ENCODE data around the gene MAPK10. TPM values are rescaled to one million over a fixed set of nuclear protein-coding genes. Genes with fewer than 3 reads are reported as not detected.
"Not testable (repeated sequence)": the region's sequence is repeated elsewhere in the genome, so short reads cannot be mapped to it uniquely, and the experiment has no call there.

Gene MAPK10
- total RNA-seq, 1 donor from 2014 or later, result 8.9 TPM

- Histone ChIP-seq H3K36me3 (ENCODE audit: control insufficient read depth in 3 of 3, insufficient read depth in 3 of 3, low read length in 3 of 3) (no peaks in the 10 kb centered on the region), H3K4me3 (ENCODE audit: low read length in 3 of 3) (no peak overlapping the region), H3K27ac (ENCODE audit: low read depth, low read length) (no peak overlapping the region), H3K9ac (ENCODE audit: low read depth in 1 of 3, low read length in 3 of 3) (no peak overlapping the region), H3K4me1 (ENCODE audit: control insufficient read depth in 3 of 3, insufficient read depth in 3 of 3, low read length in 3 of 3) (peaks cover 4 to 7% (median 6%) of the 10 kb centered on the region in 3 donors), H3K9me3 (ENCODE audit: control insufficient read depth in 3 of 3, low read length in 3 of 3) (no peaks in the 10 kb centered on the region), H3K27me3 (ENCODE audit: control insufficient read depth in 3 of 3, insufficient read depth in 3 of 3, low read length in 3 of 3) (no peaks in the 10 kb centered on the region)
Measured at GRCh38 chr4:86354390-86354789, 5.5 kb downstream of the MAPK10 start.

GRCh38 chr4:86346320-86346719, 13.5 kb downstream of the MAPK10 start:
- Histone ChIP-seq H3K4me1 (ENCODE audit: control insufficient read depth in 3 of 3, insufficient read depth in 3 of 3, low read length in 3 of 3) (no peaks in the 10 kb centered on the region), H3K36me3 (ENCODE audit: control insufficient read depth in 3 of 3, insufficient read depth in 3 of 3, low read length in 3 of 3) (no peaks in the 10 kb centered on the region), H3K9ac (ENCODE audit: low read depth in 1 of 3, low read length in 3 of 3) (no peak overlapping the region), H3K9me3 (ENCODE audit: control insufficient read depth in 3 of 3, low read length in 3 of 3) (no peaks in the 10 kb centered on the region), H3K27ac (ENCODE audit: low read depth, low read length) (no peak overlapping the region), H3K4me3 (ENCODE audit: low read length in 3 of 3) (no peak overlapping the region), H3K27me3 (ENCODE audit: control insufficient read depth in 3 of 3, insufficient read depth in 3 of 3, low read length in 3 of 3) (no peaks in the 10 kb centered on the region)

- H3K27me3 ChIP-seq (ENCODE audit: control insufficient read depth in 3 of 3, insufficient read depth in 3 of 3, low read length in 3 of 3), result no peaks in the 10 kb centered on the region
- no peak overlapping the region for H3K4me3 ChIP-seq (ENCODE audit: low read length in 3 of 3)
- H3K27ac ChIP-seq (ENCODE audit: low read depth, low read length), result no peak overlapping the region
- H3K9ac ChIP-seq (ENCODE audit: low read depth in 1 of 3, low read length in 3 of 3), result no peak overlapping the region
- no peaks in the 10 kb centered on the region for H3K9me3 ChIP-seq (ENCODE audit: control insufficient read depth in 3 of 3, low read length in 3 of 3)
- H3K4me1 ChIP-seq (ENCODE audit: control insufficient read depth in 3 of 3, insufficient read depth in 3 of 3, low read length in 3 of 3), result no peaks in the 10 kb centered on the region
- H3K36me3 ChIP-seq (ENCODE audit: control insufficient read depth in 3 of 3, insufficient read depth in 3 of 3, low read length in 3 of 3), result no peaks in the 10 kb centered on the region
Measured at GRCh38 chr4:86344127-86344526, 15.7 kb downstream of the MAPK10 start.

GRCh38 chr4:86338989-86339388, 20.9 kb downstream of the MAPK10 start:
- no peak overlapping the region for H3K27ac ChIP-seq (ENCODE audit: low read depth, low read length)

GRCh38 chr4:86338521-86338920, 21.3 kb downstream of the MAPK10 start:
- no peaks in the 10 kb centered on the region for H3K36me3 ChIP-seq (ENCODE audit: control insufficient read depth in 3 of 3, insufficient read depth in 3 of 3, low read length in 3 of 3)
- H3K4me1 ChIP-seq (ENCODE audit: control insufficient read depth in 3 of 3, insufficient read depth in 3 of 3, low read length in 3 of 3), result no peaks in the 10 kb centered on the region
- H3K9me3 ChIP-seq (ENCODE audit: control insufficient read depth in 3 of 3, low read length in 3 of 3), result no peaks in the 10 kb centered on the region
- no peaks in the 10 kb centered on the region for H3K27me3 ChIP-seq (ENCODE audit: control insufficient read depth in 3 of 3, insufficient read depth in 3 of 3, low read length in 3 of 3)
- H3K9ac ChIP-seq (ENCODE audit: low read depth in 1 of 3, low read length in 3 of 3), result no peak overlapping the region
- no peak overlapping the region for H3K27ac ChIP-seq (ENCODE audit: low read depth, low read length)
- H3K4me3 ChIP-seq (ENCODE audit: low read length in 3 of 3), result no peak overlapping the region

More at GRCh38 chr4:86338989-86339388, 20.9 kb downstream of the MAPK10 start:
- Histone ChIP-seq H3K36me3 (ENCODE audit: control insufficient read depth in 3 of 3, insufficient read depth in 3 of 3, low read length in 3 of 3) (no peaks in the 10 kb centered on the region), H3K27me3 (ENCODE audit: control insufficient read depth in 3 of 3, insufficient read depth in 3 of 3, low read length in 3 of 3) (no peaks in the 10 kb centered on the region), H3K4me3 (ENCODE audit: low read length in 3 of 3) (no peak overlapping the region), H3K9me3 (ENCODE audit: control insufficient read depth in 3 of 3, low read length in 3 of 3) (no peaks in the 10 kb centered on the region), H3K4me1 (ENCODE audit: control insufficient read depth in 3 of 3, insufficient read depth in 3 of 3, low read length in 3 of 3) (no peaks in the 10 kb centered on the region), H3K9ac (ENCODE audit: low read depth in 1 of 3, low read length in 3 of 3) (no peak overlapping the region)

GRCh38 chr4:86334020-86334750, 25.7 kb downstream of the MAPK10 start:
- Histone ChIP-seq H3K9ac (ENCODE audit: low read depth in 1 of 3, low read length in 3 of 3) (no peak overlapping the region), H3K36me3 (ENCODE audit: control insufficient read depth in 3 of 3, insufficient read depth in 3 of 3, low read length in 3 of 3) (no peaks in the 10 kb centered on the region), H3K27ac (ENCODE audit: low read depth, low read length) (no peak overlapping the region), H3K4me1 (ENCODE audit: control insufficient read depth in 3 of 3, insufficient read depth in 3 of 3, low read length in 3 of 3) (no peaks in the 10 kb centered on the region), H3K4me3 (ENCODE audit: low read length in 3 of 3) (no peak overlapping the region), H3K9me3 (ENCODE audit: control insufficient read depth in 3 of 3, low read length in 3 of 3) (no peaks in the 10 kb centered on the region), H3K27me3 (ENCODE audit: control insufficient read depth in 3 of 3, insufficient read depth in 3 of 3, low read length in 3 of 3) (no peaks in the 10 kb centered on the region)

- Histone ChIP-seq H3K9ac (ENCODE audit: low read depth in 1 of 3, low read length in 3 of 3) (no peak overlapping the region), H3K4me1 (ENCODE audit: control insufficient read depth in 3 of 3, insufficient read depth in 3 of 3, low read length in 3 of 3) (no peaks in the 10 kb centered on the region), H3K9me3 (ENCODE audit: control insufficient read depth in 3 of 3, low read length in 3 of 3) (no peaks in the 10 kb centered on the region), H3K4me3 (ENCODE audit: low read length in 3 of 3) (no peak overlapping the region), H3K27me3 (ENCODE audit: control insufficient read depth in 3 of 3, insufficient read depth in 3 of 3, low read length in 3 of 3) (no peaks in the 10 kb centered on the region), H3K36me3 (ENCODE audit: control insufficient read depth in 3 of 3, insufficient read depth in 3 of 3, low read length in 3 of 3) (no peaks in the 10 kb centered on the region), H3K27ac (ENCODE audit: low read depth, low read length) (no peak overlapping the region)
Measured at GRCh38 chr4:86333236-86333635, 26.6 kb downstream of the MAPK10 start.

GRCh38 chr4:86330961-86331742, 28.7 kb downstream of the MAPK10 start:
- no peaks in the 10 kb centered on the region for H3K9me3 ChIP-seq (ENCODE audit: control insufficient read depth in 3 of 3, low read length in 3 of 3)
- H3K9ac ChIP-seq (ENCODE audit: low read depth in 1 of 3, low read length in 3 of 3), result no peak overlapping the region
- H3K4me3 ChIP-seq (ENCODE audit: low read length in 3 of 3), result no peak overlapping the region
- H3K27ac ChIP-seq (ENCODE audit: low read depth, low read length), result no peak overlapping the region
- no peaks in the 10 kb centered on the region for H3K36me3 ChIP-seq (ENCODE audit: control insufficient read depth in 3 of 3, insufficient read depth in 3 of 3, low read length in 3 of 3)
- no peaks in the 10 kb centered on the region for H3K4me1 ChIP-seq (ENCODE audit: control insufficient read depth in 3 of 3, insufficient read depth in 3 of 3, low read length in 3 of 3)
- H3K27me3 ChIP-seq (ENCODE audit: control insufficient read depth in 3 of 3, insufficient read depth in 3 of 3, low read length in 3 of 3), result no peaks in the 10 kb centered on the region

- H3K36me3 ChIP-seq (ENCODE audit: control insufficient read depth in 3 of 3, insufficient read depth in 3 of 3, low read length in 3 of 3); H3K27ac ChIP-seq (ENCODE audit: low read depth, low read length); H3K9me3 ChIP-seq (ENCODE audit: control insufficient read depth in 3 of 3, low read length in 3 of 3); H3K4me1 ChIP-seq (ENCODE audit: control insufficient read depth in 3 of 3, insufficient read depth in 3 of 3, low read length in 3 of 3); H3K9ac ChIP-seq (ENCODE audit: low read depth in 1 of 3, low read length in 3 of 3); H3K27me3 ChIP-seq (ENCODE audit: control insufficient read depth in 3 of 3, insufficient read depth in 3 of 3, low read length in 3 of 3); H3K4me3 ChIP-seq (ENCODE audit: low read length in 3 of 3): not testable (repeated sequence)
Measured at GRCh38 chr4:86330411-86330810, 29.4 kb downstream of the MAPK10 start.

GRCh38 chr4:86329431-86329830, 30.4 kb downstream of the MAPK10 start:
- Histone ChIP-seq H3K4me1 (ENCODE audit: control insufficient read depth in 3 of 3, insufficient read depth in 3 of 3, low read length in 3 of 3) (no peaks in the 10 kb centered on the region), H3K36me3 (ENCODE audit: control insufficient read depth in 3 of 3, insufficient read depth in 3 of 3, low read length in 3 of 3) (no peaks in the 10 kb centered on the region), H3K27me3 (ENCODE audit: control insufficient read depth in 3 of 3, insufficient read depth in 3 of 3, low read length in 3 of 3) (no peaks in the 10 kb centered on the region), H3K9me3 (ENCODE audit: control insufficient read depth in 3 of 3, low read length in 3 of 3) (no peaks in the 10 kb centered on the region), H3K4me3 (ENCODE audit: low read length in 3 of 3) (no peak overlapping the region), H3K9ac (ENCODE audit: low read depth in 1 of 3, low read length in 3 of 3) (no peak overlapping the region), H3K27ac (ENCODE audit: low read depth, low read length) (no peak overlapping the region)
